NCI-H1048 (cell line): Measurements from ENCODE around the gene MILR1.

ENCODE experiments used
- DNase-seq: peaks from one replicate; lab custom pipeline; 2025; lab: John Stamatoyannopoulos, UW

MILR1 gene

DNA sequence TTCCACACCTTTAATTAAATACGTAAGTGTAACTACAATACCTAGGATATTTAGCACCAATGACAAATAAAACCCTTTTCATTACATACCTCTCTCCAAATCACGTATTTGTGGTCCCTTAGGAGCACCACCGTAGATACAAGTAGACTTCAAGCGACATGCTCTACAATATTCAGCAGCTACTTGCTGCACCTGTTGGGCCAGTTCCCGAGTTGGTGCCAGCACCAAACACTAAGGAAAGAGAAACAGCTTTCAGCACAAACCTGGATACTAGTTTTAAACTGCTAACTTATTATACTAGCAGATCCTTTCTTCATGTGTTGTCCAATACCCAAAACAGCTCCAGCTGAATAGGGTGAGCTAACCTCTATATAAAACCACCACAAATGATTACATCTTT, 54.4 kb downstream of the MILR1 start:
- no peak for DNase-seq

DNA sequence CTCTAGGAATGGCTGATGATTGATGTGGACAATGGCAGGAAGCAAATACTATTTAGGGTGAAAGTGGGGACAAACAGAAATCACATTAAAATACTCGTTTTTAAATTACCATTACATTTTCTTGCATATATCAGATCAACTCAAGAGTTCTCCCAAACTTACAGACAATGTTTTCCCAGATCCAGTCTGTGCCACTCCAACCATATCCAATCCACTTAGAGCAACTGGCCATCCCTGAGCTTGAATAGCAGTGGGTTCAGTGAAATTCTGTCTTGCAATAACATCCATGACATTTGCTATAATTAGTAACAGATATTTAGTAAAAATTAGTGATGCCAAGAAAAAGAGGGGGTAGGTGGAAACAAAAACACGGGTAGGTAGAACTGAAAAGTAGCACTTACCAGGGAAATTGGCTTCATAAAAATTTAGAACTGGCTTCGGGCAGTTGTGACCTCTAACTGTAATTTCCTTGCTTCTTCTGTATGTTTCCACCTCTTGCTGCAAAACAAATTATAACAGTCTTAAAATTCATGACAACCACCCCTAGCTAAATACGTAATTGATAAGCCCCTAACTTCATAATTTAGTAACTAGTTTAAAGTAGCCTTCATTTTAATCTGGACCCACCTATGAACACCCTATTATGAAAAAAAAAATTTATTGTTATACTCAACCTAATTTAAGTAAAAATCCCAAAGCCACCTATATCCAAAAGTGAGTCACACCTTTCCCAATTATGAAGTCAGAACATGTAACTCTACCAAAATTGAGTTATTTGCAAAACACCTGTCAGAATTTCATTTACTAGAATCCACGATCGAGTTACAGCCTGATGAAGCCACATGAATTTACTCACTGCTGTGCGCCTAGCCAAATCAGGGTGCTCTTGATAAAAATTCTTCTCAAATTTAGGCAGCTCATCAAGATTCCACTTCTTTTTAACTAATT, 55.2 kb downstream of the MILR1 start:
- no peak for DNase-seq

DNA sequence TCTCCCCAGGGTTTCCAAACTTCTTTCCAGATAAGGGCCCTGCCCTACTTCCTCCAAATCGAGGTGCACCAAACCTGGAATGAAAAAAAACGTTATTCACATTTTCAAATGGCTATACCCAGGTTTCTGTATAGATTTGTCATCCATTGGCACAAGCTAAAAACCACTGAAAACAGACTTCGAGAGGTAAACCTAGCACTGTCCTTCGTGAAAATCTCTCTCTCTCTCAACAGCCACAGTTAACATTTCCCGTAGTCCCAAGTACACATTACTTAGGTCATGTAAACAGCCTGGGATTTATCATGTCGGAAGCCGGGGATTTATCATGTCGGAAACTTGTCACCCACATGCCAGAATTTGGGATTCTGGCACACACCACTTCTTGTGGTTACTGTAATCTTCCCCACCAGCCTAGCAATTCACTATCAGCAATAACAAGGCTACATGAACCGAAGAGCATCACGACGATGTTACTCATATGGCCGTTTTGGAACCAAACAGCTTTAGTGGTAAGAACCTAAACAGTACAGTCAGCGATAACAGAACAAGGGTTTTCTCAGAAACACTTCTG, 55.9 kb downstream of the MILR1 start:
- DNase-seq = no peak

DNA sequence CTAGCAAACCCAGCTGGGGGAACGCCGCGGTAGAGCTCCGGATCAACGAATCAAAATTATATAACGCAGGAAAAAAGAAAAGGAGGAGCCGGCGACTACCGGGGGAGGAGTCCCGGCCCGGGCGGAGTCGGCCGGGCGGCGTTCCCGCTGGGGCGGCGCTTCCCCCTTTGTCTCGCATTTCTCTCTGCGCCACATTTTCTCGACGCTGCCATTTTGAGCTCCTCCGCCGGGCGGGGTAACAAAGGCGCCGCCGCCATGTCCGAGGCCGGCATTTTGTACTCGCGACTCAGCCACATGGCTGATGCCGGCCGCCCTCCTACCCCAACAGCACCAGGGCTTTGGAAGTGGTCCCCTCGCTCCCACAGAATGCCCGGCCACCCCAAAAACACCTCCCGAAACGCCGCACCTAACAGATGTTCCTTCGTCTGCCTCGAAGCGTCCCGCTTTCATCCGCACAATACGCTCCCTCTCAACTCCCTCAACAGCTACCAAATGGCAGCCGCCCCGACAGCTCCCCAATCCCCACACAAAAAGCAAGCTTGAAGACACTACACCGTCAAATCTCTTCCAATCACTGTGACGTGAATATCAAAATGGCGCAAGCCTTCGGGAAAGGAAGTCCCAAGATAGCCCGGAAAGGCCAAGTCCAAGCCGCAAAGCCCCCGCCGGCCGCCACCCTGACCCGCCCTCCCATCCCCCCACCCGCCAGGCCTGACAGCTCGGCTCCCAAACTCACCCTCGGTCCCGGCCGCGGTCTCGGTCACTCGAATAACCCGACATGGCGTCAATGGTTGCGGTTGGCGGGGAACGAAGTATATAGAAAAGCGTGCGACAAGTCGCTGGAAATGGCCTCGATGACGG, 56.7 kb downstream of the MILR1 start:
- peak; percentile 65 for DNase-seq

DNA sequence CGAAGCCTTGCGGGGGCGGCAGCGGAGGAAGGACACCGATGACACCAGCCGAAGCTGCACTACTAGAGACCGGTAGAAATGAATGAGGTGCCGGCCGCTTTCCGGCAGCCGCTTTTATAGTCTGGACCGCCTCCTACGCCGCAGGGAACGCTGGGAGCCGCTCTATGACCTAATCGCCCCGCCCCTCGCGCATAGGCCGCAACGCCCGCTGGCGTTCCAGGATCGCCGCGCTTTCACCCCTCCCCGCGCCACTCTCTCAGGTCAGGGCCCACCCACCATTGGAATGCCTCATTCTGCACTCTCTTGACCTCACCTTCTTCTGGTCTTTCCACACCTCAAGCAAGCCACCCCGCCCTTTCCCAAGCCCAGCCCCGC, 57.3 kb downstream of the MILR1 start, which contains the start of gene DDX5:
TSS of gene DDX5 (minus strand) at position 89 of the 375 bp plus-strand sequence. CDS start 170 bp downstream, outside the sequence.
- peak; percentile 92 for DNase-seq

DNA sequence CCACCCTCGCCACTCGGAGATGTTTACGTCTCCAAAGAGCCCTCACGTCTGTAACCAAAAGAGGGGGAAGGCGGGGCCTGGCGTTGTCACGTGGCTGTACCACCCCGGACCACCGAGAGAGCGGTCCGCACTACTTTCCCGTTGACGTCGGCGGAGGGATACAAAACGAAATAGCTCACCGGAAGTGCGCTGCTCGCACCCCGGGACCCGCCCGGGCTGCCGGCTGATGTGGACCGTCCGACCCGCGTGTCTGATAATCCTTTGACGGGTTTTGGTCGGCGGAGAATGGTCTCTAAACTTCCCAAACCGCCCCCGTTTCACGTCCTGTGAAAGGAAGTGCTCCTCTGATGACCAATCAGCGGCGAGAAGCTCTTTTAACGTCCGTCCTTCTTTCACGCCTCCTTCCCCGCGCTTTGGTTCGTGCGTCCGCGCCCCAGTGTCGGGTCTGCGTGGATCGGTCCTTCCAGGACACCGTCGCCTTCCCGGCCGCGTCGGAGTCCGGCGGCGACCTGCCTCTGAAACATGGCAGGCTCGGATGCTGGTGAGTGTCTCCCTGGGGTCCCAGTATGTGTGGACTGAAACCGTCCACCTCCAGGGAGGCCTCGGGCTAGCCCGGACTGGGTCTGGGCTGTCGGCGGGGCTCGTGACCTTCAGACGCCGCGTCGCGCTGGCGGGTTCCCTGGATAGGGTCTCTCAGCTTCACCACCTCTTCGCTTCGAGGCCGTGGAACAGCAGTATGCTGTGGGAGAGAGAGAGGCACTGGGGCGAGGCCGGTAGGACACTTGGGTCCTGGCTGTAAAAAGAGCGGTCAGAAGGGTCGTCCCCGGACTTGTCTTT, 57.9 kb downstream of the MILR1 start, which contains the start of gene CEP95:
TSS of gene CEP95 (plus strand) at position 402 of the 837 bp plus-strand sequence. CDS start at position 523, 121 bp downstream.
- peak; percentile 92 for DNase-seq

DNA sequence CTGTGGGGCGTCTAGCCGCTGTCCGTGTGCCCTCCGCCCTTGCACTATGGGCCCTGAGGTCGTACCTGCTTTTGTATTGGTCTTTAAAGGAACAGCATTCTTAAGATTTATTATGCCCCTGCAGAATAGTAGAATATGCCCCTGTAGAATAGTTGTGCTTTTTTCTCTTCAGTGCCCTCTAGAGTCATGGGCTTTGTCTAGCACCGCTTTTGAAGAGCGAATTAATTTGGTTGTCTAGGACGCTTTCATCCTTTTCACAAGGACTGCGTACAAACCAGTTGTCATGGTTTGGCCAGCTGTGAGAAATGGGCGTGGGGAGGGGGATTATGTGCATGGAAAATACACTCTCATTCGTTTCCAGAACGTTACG, 58.5 kb downstream of the MILR1 start:
- peak; percentile 40 for DNase-seq

DNA sequence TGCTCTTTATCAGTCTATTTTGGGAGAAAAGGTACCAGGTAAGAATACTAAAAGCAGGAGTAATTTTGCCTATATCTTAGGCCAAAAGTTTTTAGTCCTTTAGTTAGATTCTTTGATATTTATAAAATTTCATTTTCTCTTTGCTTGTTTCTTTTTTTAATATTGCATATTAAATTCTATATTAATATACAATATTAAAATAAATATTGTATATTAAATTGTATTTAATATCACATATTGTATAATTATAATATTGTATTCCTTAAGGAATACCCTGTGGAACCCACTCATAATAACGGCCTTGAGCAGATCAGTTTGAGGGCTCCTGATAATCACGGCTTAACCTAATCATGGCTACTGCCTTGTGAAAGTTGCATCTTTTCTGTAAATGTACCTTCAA, 59.8 kb downstream of the MILR1 start:
- DNase-seq = no peak

DNA sequence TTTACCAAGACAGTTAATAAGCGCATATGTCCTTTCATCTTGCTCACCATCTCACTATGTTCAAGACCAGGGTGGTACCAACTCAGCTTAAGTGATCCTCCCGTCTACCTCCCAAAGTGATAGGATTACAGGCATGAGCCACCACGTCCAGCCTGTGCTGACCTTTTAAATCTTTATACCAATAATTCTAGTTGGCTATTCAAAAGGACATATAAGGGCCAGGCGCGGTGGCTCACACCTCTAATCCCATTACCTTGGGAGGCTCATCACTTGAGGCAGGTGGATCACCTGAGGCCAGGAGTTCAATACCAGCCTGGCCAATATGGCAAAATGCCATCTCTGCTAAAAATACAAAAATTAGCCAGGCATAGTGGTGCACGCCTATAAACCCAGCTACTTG, 60.3 kb downstream of the MILR1 start:
- DNase-seq = no peak

DNA sequence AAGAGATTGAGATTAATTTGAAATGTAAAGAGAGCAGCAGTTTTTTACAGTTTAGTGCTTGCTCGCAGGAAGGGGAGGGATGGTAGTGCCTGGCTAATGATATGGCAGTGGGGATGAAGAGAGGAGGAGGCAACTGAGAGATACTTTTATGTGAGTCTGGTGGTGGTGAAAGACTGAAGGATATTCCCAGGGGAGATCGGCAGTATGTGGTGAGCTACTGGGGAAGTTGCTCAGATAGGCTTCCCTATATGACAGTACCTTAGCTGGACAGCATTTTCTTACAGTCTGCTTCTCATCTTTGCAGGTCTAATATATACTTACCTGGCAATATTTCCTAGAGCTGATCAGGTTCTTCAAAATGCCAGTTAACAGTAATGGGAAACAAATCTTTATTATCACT, 66.5 kb downstream of the MILR1 start:
- no peak for DNase-seq

DNA sequence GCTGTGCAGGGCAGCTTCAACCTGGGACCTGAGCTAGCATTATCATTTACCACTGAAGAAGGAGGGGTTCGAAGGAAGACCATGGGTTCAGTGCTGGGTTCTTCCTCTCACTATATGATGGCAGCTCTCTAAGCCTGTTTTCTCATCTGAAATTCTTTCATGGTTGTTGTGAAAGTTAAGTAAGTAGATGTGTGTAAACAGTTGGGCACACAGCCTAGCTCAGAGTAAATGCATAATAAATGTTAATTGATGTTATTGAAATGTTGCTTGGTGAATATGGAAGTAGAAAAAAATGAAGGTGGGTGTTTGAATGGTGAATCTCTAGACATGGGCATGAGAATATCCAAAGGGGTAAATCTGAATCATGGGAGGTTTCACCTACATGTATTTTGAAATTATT, 66.9 kb downstream of the MILR1 start:
- DNase-seq = no peak
